ENCODE results near the gene GALNT2.

GRCh38 chr1:230074270-230074669 lies 7.2 kb downstream of the GALNT2 start:
- no peak for TF ChIP-seq CTCF (IDR thresholded peaks at IDR 0.05)
- TF ChIP-seq ZFX (IDR thresholded peaks at IDR 0.05; ENCODE audit: borderline replicate concordance): no peak
